ENCODE measurements around the gene GLIPR1L1. TPM values are rescaled to one million over a fixed set of nuclear protein-coding genes. Genes with fewer than 3 reads are reported as not detected.

GLIPR1L1 gene
- total and polyA plus RNA-seq, 2 of the 8 experiments (the other 6 are each of a cell fraction or from before 2014, with no cell fraction given) = 1.2 to 1.7 TPM

DNA sequence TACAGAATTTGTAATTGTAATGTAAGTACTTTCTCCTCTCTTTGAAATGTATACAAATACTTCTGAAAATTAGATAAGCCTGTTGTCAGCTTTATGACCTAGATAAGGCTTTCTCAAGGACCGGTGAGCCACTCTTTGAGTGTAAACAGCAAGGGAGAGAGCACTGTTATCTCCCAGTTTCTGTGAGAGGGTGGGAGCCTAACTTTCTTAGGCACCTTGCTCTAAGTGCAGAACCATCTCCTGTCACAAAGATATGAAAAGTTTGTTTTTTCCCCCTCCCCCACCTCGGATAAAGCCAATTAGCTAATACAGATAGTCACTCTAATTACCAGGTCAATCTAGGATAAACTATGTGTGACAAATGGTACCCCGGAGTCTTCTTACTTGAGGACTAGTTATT lies 40.1 kb upstream of the GLIPR1L1 start (continued):
- TF ChIP-seq, protein P1, sequence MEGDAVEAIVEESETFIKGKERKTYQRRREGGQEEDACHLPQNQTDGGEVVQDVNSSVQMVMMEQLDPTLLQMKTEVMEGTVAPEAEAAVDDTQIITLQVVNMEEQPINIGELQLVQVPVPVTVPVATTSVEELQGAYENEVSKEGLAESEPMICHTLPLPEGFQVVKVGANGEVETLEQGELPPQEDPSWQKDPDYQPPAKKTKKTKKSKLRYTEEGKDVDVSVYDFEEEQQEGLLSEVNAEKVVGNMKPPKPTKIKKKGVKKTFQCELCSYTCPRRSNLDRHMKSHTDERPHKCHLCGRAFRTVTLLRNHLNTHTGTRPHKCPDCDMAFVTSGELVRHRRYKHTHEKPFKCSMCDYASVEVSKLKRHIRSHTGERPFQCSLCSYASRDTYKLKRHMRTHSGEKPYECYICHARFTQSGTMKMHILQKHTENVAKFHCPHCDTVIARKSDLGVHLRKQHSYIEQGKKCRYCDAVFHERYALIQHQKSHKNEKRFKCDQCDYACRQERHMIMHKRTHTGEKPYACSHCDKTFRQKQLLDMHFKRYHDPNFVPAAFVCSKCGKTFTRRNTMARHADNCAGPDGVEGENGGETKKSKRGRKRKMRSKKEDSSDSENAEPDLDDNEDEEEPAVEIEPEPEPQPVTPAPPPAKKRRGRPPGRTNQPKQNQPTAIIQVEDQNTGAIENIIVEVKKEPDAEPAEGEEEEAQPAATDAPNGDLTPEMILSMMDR (IDR thresholded peaks at IDR 0.05; ENCODE audit: control extremely low read depth in 1 of 3, insufficient read depth in 1 of 3, low read depth in 1 of 3, low read length in 3 of 3) = no peak
- no peak for TF ChIP-seq JUND (IDR thresholded peaks at IDR 0.05; ENCODE audit: low read length)
- no peak for TF ChIP-seq BACH1 (IDR thresholded peaks at IDR 0.05; ENCODE audit: low read length)
- TF ChIP-seq RBBP5 (IDR thresholded peaks at IDR 0.05; ENCODE audit: borderline replicate concordance, low read depth, low read length) = no peak
- no peak for TF ChIP-seq RAD21 (IDR thresholded peaks at IDR 0.05 in 1 of 2, conservative IDR thresholded peaks at IDR 0.05 in 1 of 2; ENCODE audit: low read depth in 2 of 2, low read length in 2 of 2)
- no peak for TF ChIP-seq EGR1 (IDR thresholded peaks at IDR 0.05; ENCODE audit: borderline replicate concordance, low read depth, low read length)
- no peak for TF ChIP-seq BCL11A (IDR thresholded peaks at IDR 0.05; ENCODE audit: low read depth in 2 of 2, low read length in 2 of 2)
- TF ChIP-seq SP1 (IDR thresholded peaks at IDR 0.05; ENCODE audit: low read depth, low read length) = no peak
- no peak for TF ChIP-seq BRCA1 (IDR thresholded peaks at IDR 0.05; ENCODE audit: low read depth, low read length)
